Measurements from ENCODE around the gene MAP2K4.
"Not testable (repeated sequence)": the region's sequence is repeated elsewhere in the genome, so short reads cannot be mapped to it uniquely, and the experiment has no call there.

MAP2K4 gene

GRCh38 chr17:12020642-12021622, at the start of gene MAP2K4:
Gene MAP2K4 (plus strand): TSS chr17:12020877. CDS start chr17:12020887, 10 bp downstream.
- peak; percentile 90 to 93 (median 92) for DNase-seq (ENCODE audit: low read depth in 3 of 3)

- not testable (repeated sequence) for DNase-seq (ENCODE audit: low read depth in 3 of 3)
Measured at GRCh38 chr17:11972741-11973140, 47.9 kb upstream of the MAP2K4 start.

- DNase-seq (ENCODE audit: low read depth in 3 of 3): no peak
Measured at GRCh38 chr17:11979795-11980194, 40.9 kb upstream of the MAP2K4 start.

- no peak for DNase-seq (ENCODE audit: low read depth in 3 of 3)
Measured at GRCh38 chr17:11980813-11981212, 39.9 kb upstream of the MAP2K4 start.

- no peak for DNase-seq (ENCODE audit: low read depth in 3 of 3)
Measured at GRCh38 chr17:11981862-11982261, 38.8 kb upstream of the MAP2K4 start.

GRCh38 chr17:11986179-11986941, 34.3 kb upstream of the MAP2K4 start:
- no peak for DNase-seq (ENCODE audit: low read depth in 3 of 3)

- no peak for DNase-seq (ENCODE audit: low read depth in 3 of 3)
Measured at GRCh38 chr17:11986942-11987329, 33.7 kb upstream of the MAP2K4 start.

GRCh38 chr17:11990363-11990983, 30.2 kb upstream of the MAP2K4 start:
- DNase-seq (ENCODE audit: low read depth in 3 of 3): no peak

- DNase-seq (ENCODE audit: low read depth in 3 of 3): no peak
Measured at GRCh38 chr17:11991461-11991860, 29.2 kb upstream of the MAP2K4 start.

- no peak for DNase-seq (ENCODE audit: low read depth in 3 of 3)
Measured at GRCh38 chr17:11996722-11997146, 23.9 kb upstream of the MAP2K4 start.

GRCh38 chr17:11997147-11997971, 23.3 kb upstream of the MAP2K4 start, which contains the start of gene ZNF18:
Gene ZNF18 (minus strand): TSS chr17:11997475. CDS start chr17:11992829, 4,646 bp downstream.
- peak; percentile 90 to 93 (median 92) for DNase-seq (ENCODE audit: low read depth in 3 of 3)

- no peak for DNase-seq (ENCODE audit: low read depth in 3 of 3)
Measured at GRCh38 chr17:11997972-11998233, 22.8 kb upstream of the MAP2K4 start.

- DNase-seq (ENCODE audit: low read depth in 3 of 3): no peak
Measured at GRCh38 chr17:11999696-12000095, 21.0 kb upstream of the MAP2K4 start.

GRCh38 chr17:12007466-12007865, 13.2 kb upstream of the MAP2K4 start:
- no peak for DNase-seq (ENCODE audit: low read depth in 3 of 3)

- no peak for DNase-seq (ENCODE audit: low read depth in 3 of 3)
Measured at GRCh38 chr17:12021623-12022140, 1.0 kb downstream of the MAP2K4 start.

GRCh38 chr17:12022310-12022709, 1.6 kb downstream of the MAP2K4 start:
- no peak for DNase-seq (ENCODE audit: low read depth in 3 of 3)

- no peak for DNase-seq (ENCODE audit: low read depth in 3 of 3)
Measured at GRCh38 chr17:12024327-12024726, 3.6 kb downstream of the MAP2K4 start.

GRCh38 chr17:12027658-12028057, 7.0 kb downstream of the MAP2K4 start:
- no peak for DNase-seq (ENCODE audit: low read depth in 3 of 3)

GRCh38 chr17:12028611-12029010, 7.9 kb downstream of the MAP2K4 start:
- DNase-seq (ENCODE audit: low read depth in 3 of 3): no peak

- no peak for DNase-seq (ENCODE audit: low read depth in 3 of 3)
Measured at GRCh38 chr17:12034538-12034937, 13.9 kb downstream of the MAP2K4 start.

- no peak for DNase-seq (ENCODE audit: low read depth in 3 of 3)
Measured at GRCh38 chr17:12035673-12036072, 15.0 kb downstream of the MAP2K4 start.
